ENCODE measurements around the gene SPRTN.

DNA sequence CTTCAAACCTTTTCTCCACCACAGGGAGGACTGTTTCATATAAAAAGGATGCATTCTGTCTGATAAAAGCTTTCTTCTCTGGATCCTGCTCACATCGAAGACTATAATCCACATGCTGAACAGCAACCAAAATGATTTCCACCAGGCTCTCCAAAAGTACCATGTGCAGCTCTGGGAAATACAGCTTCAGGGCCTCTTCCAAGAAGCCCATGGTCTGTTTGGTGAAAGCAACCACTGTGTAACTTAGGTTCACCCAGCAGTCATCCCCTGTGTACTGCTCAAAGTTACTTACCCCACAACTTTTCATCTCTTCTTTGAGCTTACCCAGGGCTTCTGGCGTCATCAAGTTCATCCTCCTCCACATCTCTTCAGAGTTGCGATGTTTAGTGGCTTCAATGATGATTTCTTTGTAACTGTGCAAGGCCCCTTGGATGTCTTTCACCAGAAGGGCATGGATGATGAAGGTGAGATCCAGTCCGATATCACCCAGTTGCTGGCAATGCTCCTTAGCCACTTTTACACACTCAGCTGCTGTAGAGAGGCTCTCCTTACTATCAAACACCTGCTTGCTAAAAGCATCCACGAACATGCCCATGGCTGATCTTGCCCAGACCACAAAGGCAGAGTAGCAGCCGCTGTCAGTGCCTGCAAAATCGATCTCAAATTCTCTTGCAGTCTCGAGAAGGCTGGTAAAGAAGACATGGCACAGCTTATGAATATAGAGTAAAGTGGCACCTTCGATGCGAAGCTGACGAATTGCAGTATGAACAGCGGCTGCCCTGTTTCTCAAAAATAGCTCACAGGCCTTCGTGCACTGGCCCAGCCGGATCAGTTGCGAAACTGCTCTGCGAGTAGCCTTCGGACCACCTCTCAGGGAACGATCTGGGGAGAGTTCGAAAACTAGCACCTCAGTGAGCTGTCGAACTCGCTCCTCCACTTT, 2.2 kb upstream of the SPRTN start:
- TF ChIP-seq TAF1 (IDR thresholded peaks at IDR 0.05; ENCODE audit: low read depth) = no peak
- TF ChIP-seq, protein P1, sequence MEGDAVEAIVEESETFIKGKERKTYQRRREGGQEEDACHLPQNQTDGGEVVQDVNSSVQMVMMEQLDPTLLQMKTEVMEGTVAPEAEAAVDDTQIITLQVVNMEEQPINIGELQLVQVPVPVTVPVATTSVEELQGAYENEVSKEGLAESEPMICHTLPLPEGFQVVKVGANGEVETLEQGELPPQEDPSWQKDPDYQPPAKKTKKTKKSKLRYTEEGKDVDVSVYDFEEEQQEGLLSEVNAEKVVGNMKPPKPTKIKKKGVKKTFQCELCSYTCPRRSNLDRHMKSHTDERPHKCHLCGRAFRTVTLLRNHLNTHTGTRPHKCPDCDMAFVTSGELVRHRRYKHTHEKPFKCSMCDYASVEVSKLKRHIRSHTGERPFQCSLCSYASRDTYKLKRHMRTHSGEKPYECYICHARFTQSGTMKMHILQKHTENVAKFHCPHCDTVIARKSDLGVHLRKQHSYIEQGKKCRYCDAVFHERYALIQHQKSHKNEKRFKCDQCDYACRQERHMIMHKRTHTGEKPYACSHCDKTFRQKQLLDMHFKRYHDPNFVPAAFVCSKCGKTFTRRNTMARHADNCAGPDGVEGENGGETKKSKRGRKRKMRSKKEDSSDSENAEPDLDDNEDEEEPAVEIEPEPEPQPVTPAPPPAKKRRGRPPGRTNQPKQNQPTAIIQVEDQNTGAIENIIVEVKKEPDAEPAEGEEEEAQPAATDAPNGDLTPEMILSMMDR (IDR thresholded peaks at IDR 0.05; ENCODE audit: poor library complexity, severe bottlenecking) = no peak

Data from neural cell (in vitro differentiated cells).